GM12891 (cell line): Measurements from ENCODE around the gene EXD3.

Experiments
- POLR2A ChIP-seq: IDR thresholded peaks from 2 replicates; pipeline ENCODE4 v1.6.1; 2011; ENCODE audit warnings: low read depth, low read length, control low read depth
- POLR2AphosphoS5 ChIP-seq: IDR thresholded peaks from 2 replicates; pipeline ENCODE4 v1.6.1; 2011; ENCODE audit warnings: low read depth, low read length, control low read depth
- POU2F2 ChIP-seq: IDR thresholded peaks from 2 replicates; pipeline ENCODE4 v1.6.1; 2011; ENCODE audit warnings: low read depth, mild to moderate bottlenecking, control low read depth, low read length, moderate library complexity
- SPI1 ChIP-seq: IDR thresholded peaks from 2 replicates; pipeline ENCODE4 v1.6.1; 2011; ENCODE audit warnings: low read depth, low read length, control low read depth
- TAF1 ChIP-seq: IDR thresholded peaks from 2 replicates; pipeline ENCODE4 v1.6.1; 2011; ENCODE audit warnings: low read depth, low read length, control low read depth

GRCh38 chr9:137460363-137461315, 37.7 kb upstream of the EXD3 start:
- no peak for TF ChIP-seq POLR2A
- TF ChIP-seq TAF1: no peak
- no peak for TF ChIP-seq POLR2AphosphoS5
- TF ChIP-seq SPI1: no peak
- no peak for TF ChIP-seq POU2F2
